AG10803 (cell line): ENCODE measurements around the gene PLXNA3.

ENCODE experiments used
- DNase-seq: peaks from one replicate; pipeline ENCODE4 v3.0.0; 2010; ENCODE audit warnings: low read depth
- H3K4me3 ChIP-seq: 2 replicates; pipeline ENCODE4 v1.5.1; 2011; ENCODE audit warnings: mild to moderate bottlenecking, low read length, control low read depth
- TF ChIP-seq, protein P1 (sequence below): conservative IDR thresholded peaks from 2 replicates; pipeline ENCODE4 v1.5.1; 2011; ENCODE audit warnings: mild to moderate bottlenecking, low read length, control low read depth, inconsistent platforms

The PLXNA3 gene

DNA sequence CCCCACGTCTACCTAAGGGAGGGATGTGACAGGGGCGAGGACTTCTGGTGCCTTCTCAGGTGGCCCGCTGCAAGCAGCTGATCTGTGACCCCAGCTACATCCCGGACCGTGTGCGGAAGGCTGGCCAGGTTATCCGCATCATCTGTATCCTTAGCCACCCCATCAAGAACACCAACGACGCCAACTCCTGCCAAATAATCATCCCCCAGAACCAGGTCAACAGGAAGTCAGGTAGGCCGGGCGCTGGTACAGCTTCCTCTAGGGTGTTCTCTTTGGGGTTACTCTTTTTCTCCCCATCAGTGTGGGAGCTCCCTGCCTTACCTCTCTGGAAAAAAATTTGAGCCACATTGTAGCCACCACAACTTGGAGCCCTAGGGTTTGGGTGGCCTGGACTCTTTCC, 16.5 kb upstream of the PLXNA3 start:
- no peak overlapping the region for H3K4me3 ChIP-seq
- TF ChIP-seq, protein P1, sequence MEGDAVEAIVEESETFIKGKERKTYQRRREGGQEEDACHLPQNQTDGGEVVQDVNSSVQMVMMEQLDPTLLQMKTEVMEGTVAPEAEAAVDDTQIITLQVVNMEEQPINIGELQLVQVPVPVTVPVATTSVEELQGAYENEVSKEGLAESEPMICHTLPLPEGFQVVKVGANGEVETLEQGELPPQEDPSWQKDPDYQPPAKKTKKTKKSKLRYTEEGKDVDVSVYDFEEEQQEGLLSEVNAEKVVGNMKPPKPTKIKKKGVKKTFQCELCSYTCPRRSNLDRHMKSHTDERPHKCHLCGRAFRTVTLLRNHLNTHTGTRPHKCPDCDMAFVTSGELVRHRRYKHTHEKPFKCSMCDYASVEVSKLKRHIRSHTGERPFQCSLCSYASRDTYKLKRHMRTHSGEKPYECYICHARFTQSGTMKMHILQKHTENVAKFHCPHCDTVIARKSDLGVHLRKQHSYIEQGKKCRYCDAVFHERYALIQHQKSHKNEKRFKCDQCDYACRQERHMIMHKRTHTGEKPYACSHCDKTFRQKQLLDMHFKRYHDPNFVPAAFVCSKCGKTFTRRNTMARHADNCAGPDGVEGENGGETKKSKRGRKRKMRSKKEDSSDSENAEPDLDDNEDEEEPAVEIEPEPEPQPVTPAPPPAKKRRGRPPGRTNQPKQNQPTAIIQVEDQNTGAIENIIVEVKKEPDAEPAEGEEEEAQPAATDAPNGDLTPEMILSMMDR, result no peak
- DNase-seq, result no peak

DNA sequence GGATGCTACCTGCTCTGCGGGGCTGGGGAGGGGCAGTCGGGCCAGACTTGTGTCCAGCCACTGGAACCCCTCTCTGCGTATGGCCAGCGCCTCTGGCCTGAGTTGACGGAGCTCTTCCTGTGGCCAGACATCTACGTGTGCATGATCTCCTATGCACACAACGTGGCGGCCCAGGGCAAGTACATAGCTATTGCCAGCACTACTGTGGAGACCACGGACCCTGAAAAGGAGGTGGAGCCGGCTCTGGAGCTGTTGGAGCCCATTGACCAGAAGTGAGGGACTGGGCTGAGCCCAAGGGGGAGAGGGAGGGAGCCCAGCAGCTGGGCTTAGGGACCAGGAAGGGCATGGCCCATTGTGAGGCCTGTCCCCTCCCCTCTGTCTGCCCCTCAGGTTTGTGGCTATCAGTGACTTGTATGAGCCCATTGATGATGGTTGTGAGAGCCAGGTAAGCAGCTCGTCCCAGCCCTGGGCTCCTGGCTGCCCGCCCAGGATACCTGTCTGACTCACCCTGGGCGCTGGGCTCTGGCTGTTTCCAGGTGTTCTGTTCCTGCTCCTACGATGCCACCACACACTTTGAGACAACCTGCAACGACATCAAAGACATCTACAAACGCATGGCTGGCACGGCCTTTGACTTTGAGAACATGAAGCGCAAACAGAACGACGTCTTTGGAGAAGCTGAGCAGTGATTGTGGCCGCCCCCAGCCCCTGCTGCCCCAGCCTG, 15.9 kb upstream of the PLXNA3 start:
- no peak for DNase-seq
- TF ChIP-seq, protein P1, result no peak
- no peak overlapping the region for H3K4me3 ChIP-seq

DNA sequence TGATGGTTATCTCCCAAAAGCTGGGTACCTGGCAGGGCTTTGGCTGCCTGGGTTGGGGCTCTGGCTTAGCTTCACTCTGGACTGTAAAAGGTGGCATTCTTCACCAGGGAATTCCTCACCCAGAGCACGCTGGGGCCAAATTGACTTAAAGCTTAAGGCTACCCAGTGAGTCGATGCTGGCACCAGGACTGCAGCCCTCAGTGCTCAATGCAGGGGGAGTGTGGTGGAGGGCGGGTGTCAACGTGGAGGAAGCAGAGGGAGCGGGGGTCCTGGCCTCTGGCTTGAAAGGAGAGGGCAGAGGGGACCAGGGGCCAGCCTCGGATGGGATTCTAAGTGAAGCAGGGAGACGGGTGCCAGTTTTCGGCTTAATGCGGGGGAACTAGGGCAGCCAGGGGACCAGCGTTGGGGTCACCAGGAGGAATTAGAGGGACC, 14.6 kb upstream of the PLXNA3 start:
- DNase-seq, result no peak
- TF ChIP-seq, protein P1, result no peak

DNA sequence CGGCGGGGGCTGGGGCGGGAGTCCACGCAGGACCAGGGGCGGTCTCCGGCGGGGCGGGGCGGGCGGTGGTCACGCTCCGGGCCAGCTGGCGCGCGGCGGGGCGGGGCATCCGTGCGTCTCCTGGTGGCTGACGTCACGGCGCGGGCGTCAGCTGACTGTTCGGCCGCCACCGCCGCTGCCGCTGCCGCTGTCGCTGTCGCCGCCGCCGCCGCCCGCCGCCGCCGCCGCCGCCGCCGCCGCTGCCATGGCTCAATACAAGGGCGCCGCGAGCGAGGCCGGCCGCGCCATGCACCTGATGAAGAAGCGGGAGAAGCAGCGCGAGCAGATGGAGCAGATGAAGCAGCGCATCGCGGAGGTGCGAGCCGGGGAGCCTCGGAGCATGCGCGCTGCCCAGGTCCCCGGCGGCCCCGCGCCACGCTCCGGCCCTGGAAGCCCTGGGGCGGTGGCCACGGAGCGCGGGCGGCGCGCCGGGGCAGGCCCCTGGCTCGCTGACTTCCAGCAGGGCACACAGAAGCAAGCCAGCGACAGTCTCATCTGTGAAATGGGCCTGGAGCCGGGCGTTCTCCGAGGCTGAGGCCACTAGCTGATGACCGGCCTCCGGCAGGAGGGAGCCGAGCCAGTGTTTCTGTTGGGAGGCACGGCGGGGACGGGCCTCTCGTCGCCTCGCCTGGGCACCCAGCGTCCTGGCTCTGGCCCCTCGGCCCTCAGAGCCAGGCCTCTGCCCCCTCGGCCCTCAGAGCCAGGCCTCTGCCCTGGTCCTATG, 13.9 kb upstream of the PLXNA3 start, which contains the start of gene FAM50A:
TSS of gene FAM50A (plus strand) at position 150 of the 763 bp plus-strand sequence. CDS start at position 245, 95 bp downstream.
- TF ChIP-seq, protein P1, result no peak
- peak within 1 kb of the TSS; percentile 67 for H3K4me3 ChIP-seq
- peak; percentile 55 for DNase-seq

More for the DNA sequence above, 14.6 kb upstream of the PLXNA3 start:
- H3K4me3 ChIP-seq, result peak overlapping the region; percentile 47

DNA sequence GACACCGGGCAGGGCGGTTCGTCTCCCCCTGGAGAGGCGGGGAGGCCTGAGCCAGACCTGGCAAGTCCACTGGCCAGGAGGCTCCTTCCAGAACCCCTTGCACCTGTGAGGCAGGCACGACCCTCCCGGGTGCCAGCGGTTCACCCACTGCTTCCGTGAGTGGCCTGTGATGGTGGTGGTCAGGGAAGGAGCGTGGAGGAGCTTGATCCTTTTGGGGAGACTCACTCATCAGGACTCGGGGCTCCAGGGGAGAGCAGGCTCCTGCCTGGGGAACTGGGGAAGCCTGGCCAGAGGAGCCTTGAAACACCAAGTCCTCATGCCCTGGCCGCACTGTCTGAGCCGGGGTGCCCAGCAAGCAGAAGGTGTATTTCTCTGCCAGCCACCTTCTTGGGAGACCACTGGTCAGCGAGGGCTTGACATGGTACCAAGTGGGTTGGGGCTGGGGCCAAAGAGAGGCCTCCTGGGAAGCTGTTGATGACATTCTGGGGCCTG, 13.3 kb upstream of the PLXNA3 start:
- DNase-seq, result no peak
- TF ChIP-seq, protein P1, result no peak
- H3K4me3 ChIP-seq, result peak overlapping the region; percentile 67

DNA sequence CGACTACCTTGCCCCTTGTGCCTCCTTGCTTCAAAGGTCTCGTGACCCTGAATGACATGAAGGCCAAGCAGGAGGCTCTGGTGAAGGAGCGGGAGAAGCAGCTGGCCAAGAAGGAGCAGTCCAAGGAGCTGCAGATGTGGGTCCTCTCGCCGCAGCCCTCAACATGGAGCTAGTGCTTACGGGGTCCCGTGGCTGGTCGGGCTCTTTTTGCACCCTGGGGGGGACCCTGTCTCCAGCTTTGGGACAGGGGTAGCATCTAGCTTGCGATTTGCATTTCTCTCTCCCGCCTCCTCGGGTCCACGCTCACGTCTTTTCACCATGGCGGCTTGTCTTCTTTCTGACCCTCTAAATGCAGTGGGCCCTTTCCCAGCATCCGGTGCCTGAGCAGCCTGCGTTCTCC, 12.3 kb upstream of the PLXNA3 start:
- no peak for DNase-seq
- TF ChIP-seq, protein P1, result no peak
- H3K4me3 ChIP-seq, result no peak overlapping the region
